ENCODE results near the gene CD300C. TPM values are rescaled to one million over a fixed set of nuclear protein-coding genes. Genes with fewer than 3 reads are reported as not detected.

Gene CD300C
- total and polyA plus RNA-seq, 2 experiments from 2014 or later = 0.43 to 0.47 TPM

DNA sequence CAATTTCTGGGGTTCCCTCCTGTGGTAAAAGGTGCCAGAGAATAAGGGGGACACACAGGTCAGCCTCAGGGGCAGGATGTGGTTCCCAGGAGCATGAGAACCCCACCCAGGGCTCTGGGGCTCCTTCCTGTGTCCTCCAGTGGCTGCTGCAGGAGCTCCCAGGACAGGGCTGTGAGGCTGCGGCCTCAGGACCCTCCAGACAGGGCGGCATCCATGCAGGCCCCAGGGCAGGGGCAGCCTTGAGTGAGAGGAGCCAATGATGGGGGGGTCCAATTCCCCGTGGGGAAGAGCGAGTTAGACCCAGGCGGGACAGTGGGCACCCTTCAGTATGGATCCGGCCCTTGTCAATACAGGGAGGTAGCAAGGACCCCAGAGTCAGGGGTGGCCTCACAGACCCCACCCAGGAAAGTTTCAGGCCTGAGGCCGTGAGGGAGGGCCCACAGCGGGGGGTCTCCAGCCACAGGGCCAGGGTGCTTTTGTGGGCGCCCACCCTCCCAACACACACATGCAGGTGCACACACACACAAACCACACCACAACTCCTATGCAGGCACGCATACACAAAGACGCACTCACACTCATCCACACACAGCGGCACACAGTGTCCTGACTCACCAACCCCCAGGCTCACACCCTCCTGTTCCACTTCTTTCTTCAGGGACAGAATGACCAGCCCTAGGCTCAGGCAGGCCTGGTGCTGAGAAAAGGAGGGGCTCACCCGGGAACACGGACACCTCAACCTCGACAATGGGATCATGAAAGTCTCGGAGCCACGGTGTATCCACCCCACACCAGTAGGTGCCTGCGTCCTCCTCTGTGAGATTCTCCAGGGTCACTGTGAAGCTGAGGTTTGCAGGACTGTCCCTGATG lies 1.8 kb downstream of the CD300C start:
- Histone ChIP-seq H3K79me2 (no peaks in the 10 kb centered on the region), H4K20me1 (ENCODE audit: insufficient read depth, poor library complexity, severe bottlenecking) (no peaks in the 10 kb centered on the region), H3K4me1 (ENCODE audit: insufficient read depth) (no peaks in the 10 kb centered on the region), H3K4me2 (no peak overlapping the region), H3K27ac (no peak overlapping the region), H3K9me2 (replicated peaks; ENCODE audit: insufficient read depth) (no peaks in the 10 kb centered on the region), H3K27me3 (no peaks in the 10 kb centered on the region), H2AFZ (no peak overlapping the region), H3K4me3 (no peak overlapping the region), H3K9me3 (ENCODE audit: low read depth) (no peaks in the 10 kb centered on the region), H3K36me3 (replicated peaks; ENCODE audit: insufficient read depth, low read depth) (no peaks in the 10 kb centered on the region)
- TF ChIP-seq, protein P1, sequence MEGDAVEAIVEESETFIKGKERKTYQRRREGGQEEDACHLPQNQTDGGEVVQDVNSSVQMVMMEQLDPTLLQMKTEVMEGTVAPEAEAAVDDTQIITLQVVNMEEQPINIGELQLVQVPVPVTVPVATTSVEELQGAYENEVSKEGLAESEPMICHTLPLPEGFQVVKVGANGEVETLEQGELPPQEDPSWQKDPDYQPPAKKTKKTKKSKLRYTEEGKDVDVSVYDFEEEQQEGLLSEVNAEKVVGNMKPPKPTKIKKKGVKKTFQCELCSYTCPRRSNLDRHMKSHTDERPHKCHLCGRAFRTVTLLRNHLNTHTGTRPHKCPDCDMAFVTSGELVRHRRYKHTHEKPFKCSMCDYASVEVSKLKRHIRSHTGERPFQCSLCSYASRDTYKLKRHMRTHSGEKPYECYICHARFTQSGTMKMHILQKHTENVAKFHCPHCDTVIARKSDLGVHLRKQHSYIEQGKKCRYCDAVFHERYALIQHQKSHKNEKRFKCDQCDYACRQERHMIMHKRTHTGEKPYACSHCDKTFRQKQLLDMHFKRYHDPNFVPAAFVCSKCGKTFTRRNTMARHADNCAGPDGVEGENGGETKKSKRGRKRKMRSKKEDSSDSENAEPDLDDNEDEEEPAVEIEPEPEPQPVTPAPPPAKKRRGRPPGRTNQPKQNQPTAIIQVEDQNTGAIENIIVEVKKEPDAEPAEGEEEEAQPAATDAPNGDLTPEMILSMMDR (IDR thresholded peaks at IDR 0.05; ENCODE audit: poor library complexity) = no peak
- TF ChIP-seq EZH2phosphoT487 (IDR thresholded peaks at IDR 0.05; ENCODE audit: low read depth, severe bottlenecking, unreplicated experiment) = no peak
- no peak for TF ChIP-seq EZH2 (IDR thresholded peaks at IDR 0.05; ENCODE audit: borderline replicate concordance)
- DNase-seq (ENCODE audit: low spot score) = no peak
- WGBS (ENCODE audit: low lambda C conversion rate, missing lambda C conversion rate) = 91% methylated on average over 17 of the region's 18 CpGs

DNA sequence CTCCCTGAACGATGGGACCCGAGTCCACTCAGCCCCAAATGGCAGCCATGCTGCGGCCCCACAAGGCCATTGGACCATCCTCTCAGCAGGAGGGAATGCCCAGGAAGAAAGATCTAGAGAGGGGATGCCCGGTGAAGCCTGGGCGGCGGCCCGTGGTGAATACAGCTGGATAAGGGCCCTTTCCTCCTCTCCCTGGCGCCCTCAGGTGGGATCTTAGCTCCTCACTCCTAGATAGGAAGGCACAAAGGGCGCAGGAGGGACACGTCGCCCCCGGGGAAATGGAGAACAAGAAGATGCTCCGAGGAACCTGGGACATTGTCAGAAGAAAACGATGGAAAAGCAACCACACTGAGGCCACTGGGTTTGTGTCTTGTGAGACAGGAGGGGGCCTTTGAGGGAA lies 2.5 kb downstream of the CD300C start:
- no peak overlapping the region for H3K4me2 ChIP-seq
- H3K27me3 ChIP-seq = peaks cover under 1% of the 10 kb centered on the region
- H3K27ac ChIP-seq = no peak overlapping the region
- H3K4me3 ChIP-seq = no peak overlapping the region
- H4K20me1 ChIP-seq (ENCODE audit: insufficient read depth, poor library complexity, severe bottlenecking) = no peaks in the 10 kb centered on the region
- 77% methylated on average over 14 of the region's 14 CpGs for WGBS (ENCODE audit: low lambda C conversion rate, missing lambda C conversion rate)
- H3K9me3 ChIP-seq (ENCODE audit: low read depth) = no peaks in the 10 kb centered on the region
- H3K36me3 ChIP-seq (replicated peaks; ENCODE audit: insufficient read depth, low read depth) = no peaks in the 10 kb centered on the region
- no peak for DNase-seq (ENCODE audit: low spot score)
- H3K79me2 ChIP-seq = no peaks in the 10 kb centered on the region
- no peak overlapping the region for H2AFZ ChIP-seq
- H3K4me1 ChIP-seq (ENCODE audit: insufficient read depth) = no peaks in the 10 kb centered on the region
- no peaks in the 10 kb centered on the region for H3K9me2 ChIP-seq (replicated peaks; ENCODE audit: insufficient read depth)
- TF ChIP-seq EZH2 (IDR thresholded peaks at IDR 0.05; ENCODE audit: borderline replicate concordance) (no peak), EZH2phosphoT487 (IDR thresholded peaks at IDR 0.05; ENCODE audit: low read depth, severe bottlenecking, unreplicated experiment) (no peak)
- TF ChIP-seq, protein P1 (IDR thresholded peaks at IDR 0.05; ENCODE audit: poor library complexity) = no peak

DNA sequence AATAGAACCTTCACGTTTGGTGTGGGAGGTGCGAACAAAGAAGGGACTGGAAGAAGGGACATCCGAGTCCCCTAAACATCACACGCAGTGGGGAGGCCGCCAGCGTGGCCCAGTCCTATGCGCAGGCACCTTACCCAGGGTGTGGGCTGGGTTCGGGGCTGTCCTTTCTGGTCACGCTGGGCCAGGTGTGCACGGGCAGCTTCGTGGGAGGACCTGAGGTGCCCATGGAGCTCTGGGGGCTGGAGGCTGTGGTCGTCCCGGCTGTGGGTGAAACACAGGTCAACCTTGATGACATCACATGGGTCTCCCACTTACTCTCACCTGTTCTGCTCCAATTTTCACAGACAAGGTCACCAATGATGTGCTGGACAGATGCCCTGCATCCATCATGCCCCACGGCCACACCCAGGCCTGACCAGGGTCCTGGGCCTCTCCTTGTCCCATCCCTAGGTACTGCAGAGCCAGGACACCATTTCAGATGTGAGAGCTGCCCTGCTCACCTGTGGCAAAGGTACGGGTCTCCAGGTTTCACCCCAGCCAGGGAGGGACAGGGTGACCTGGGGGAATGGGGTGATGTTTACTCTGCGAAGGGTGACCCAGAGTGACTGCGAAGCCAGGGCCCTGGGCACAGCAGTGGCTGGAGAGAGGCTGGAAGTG lies 3.1 kb downstream of the CD300C start:
- no peak overlapping the region for H3K4me2 ChIP-seq
- no peak overlapping the region for H2AFZ ChIP-seq
- no peaks in the 10 kb centered on the region for H3K9me2 ChIP-seq (replicated peaks; ENCODE audit: insufficient read depth)
- no peaks in the 10 kb centered on the region for H4K20me1 ChIP-seq (ENCODE audit: insufficient read depth, poor library complexity, severe bottlenecking)
- TF ChIP-seq, protein P1 (IDR thresholded peaks at IDR 0.05; ENCODE audit: poor library complexity) = no peak
- TF ChIP-seq EZH2 (IDR thresholded peaks at IDR 0.05; ENCODE audit: borderline replicate concordance) (no peak), EZH2phosphoT487 (IDR thresholded peaks at IDR 0.05; ENCODE audit: low read depth, severe bottlenecking, unreplicated experiment) (no peak)
- no peaks in the 10 kb centered on the region for H3K36me3 ChIP-seq (replicated peaks; ENCODE audit: insufficient read depth, low read depth)
- peaks cover 6% of the 10 kb centered on the region for H3K27me3 ChIP-seq
- 93% methylated on average over 17 of the region's 17 CpGs for WGBS (ENCODE audit: low lambda C conversion rate, missing lambda C conversion rate)
- no peaks in the 10 kb centered on the region for H3K9me3 ChIP-seq (ENCODE audit: low read depth)
- DNase-seq (ENCODE audit: low spot score) = no peak
- no peaks in the 10 kb centered on the region for H3K4me1 ChIP-seq (ENCODE audit: insufficient read depth)
- no peak overlapping the region for H3K27ac ChIP-seq
- H3K79me2 ChIP-seq = no peaks in the 10 kb centered on the region
- no peak overlapping the region for H3K4me3 ChIP-seq

All from hepatocyte (in vitro differentiated cells).